Panc1 (cell line): ENCODE results near the gene MAGI1. TPM values are rescaled to one million over a fixed set of nuclear protein-coding genes. Genes with fewer than 3 reads are reported as not detected.

Experiments
- ATAC-seq: fragments of 200-7000 bp; cut with Tn5 transposase; 2 replicates; pipeline ENCODE4 v1.9.1; 2020; ENCODE audit warnings: mild to moderate bottlenecking, moderate library complexity
- BruUV-seq: library from RNA; stranded (reverse); fragments of 400-500 nt; replicated peaks from 2 replicates; lab custom pipeline; 2021; lab: Mats Ljungman, UMichigan
- CTCF ChIA-PET: fragments of 300-600 bp; sonication (Branson Sonifier 250); formaldehyde crosslinking; loops from one replicate; lab custom pipeline; 2022; ENCODE audit warnings: antibody characterized with exemption; lab: Charles Lee
- POLR2A ChIA-PET: fragments of 300-600 bp; sonication (Branson Sonifier 250); formaldehyde crosslinking; loops from one replicate; lab custom pipeline; 2022; ENCODE audit warnings: antibody characterized with exemption; lab: Charles Lee
- DNase-seq: peaks from one replicate; pipeline ENCODE4 v3.0.0-alpha.2; 2010; ENCODE audit warnings: low read depth, low spot score
- H3K27ac ChIP-seq: 2 replicates; pipeline ENCODE4 v1.5.1; 2011; ENCODE audit warnings: mild to moderate bottlenecking, low read length, inconsistent platforms
- H3K27me3 ChIP-seq: fragments of 200-500 bp; sonication (Bioruptor generic); 2 replicates; pipeline ENCODE4 v1.6.0; 2014; ENCODE audit warnings: low read length, inconsistent platforms; ENCODE audit not compliant: control insufficient read depth, insufficient read depth
- H3K36me3 ChIP-seq: fragments of 200-500 bp; sonication (Bioruptor generic); 2 replicates; pipeline ENCODE4 v1.5.1; 2014; ENCODE audit warnings: inconsistent platforms, mild to moderate bottlenecking, low read length, moderate library complexity; ENCODE audit not compliant: control insufficient read depth, insufficient read depth
- H3K4me1 ChIP-seq: 2 replicates; pipeline ENCODE4 v1.5.1; 2011; ENCODE audit warnings: inconsistent platforms, mild to moderate bottlenecking, low read length, moderate library complexity; ENCODE audit not compliant: control insufficient read depth, insufficient read depth
- H3K4me3 ChIP-seq, 2 experiments: 2 replicates each; pipeline ENCODE4 v1.5.1; 2011 to 2012; ENCODE audit warnings: low read depth in 2 of 2, low read length in 2 of 2, mild to moderate bottlenecking in 2 of 2, inconsistent platforms in 1 of 2, moderate library complexity in 1 of 2
- H3K9me3 ChIP-seq: fragments of 200-500 bp; sonication (Bioruptor generic); 2 replicates; pipeline ENCODE4 v1.5.1; 2014; ENCODE audit warnings: low read depth, mild to moderate bottlenecking, inconsistent platforms, low read length, moderate library complexity; ENCODE audit not compliant: control insufficient read depth, insufficient read depth
- POLR2AphosphoS5 ChIP-seq: IDR thresholded peaks from 2 replicates; pipeline ENCODE4 v1.6.1; 2012; ENCODE audit warnings: mild to moderate bottlenecking, low read depth, low read length, moderate library complexity
- SIN3A ChIP-seq: IDR thresholded peaks from 2 replicates; pipeline ENCODE4 v1.6.1; 2012; ENCODE audit warnings: low read depth, mild to moderate bottlenecking, low read length, moderate library complexity, borderline replicate concordance; ENCODE audit not compliant: insufficient read depth
- TCF7L2 ChIP-seq: IDR thresholded peaks from 2 replicates; pipeline ENCODE4 v1.6.1; 2011; ENCODE audit warnings: mild to moderate bottlenecking, low read depth, low read length, inconsistent platforms
- in situ Hi-C: cut with HindIII; loops from 2 replicates; pipeline ENCODE4 v1.10.0; 2016; ENCODE audit warnings: low sequenced_read_pairs, low pct_unique_long_range_greater_than_20kb
- intact Hi-C: fragments of 100-400 bp; cut with micrococcal nuclease; formaldehyde crosslinking; loops from one replicate; pipeline ENCODE4 v1.10.0; 2022; ENCODE audit not compliant: unreplicated experiment
- total RNA-seq: library from RNA; stranded (reverse); gene quantifications from one replicate; pipeline ENCODE4 v1.2.1, GENCODE V29; 2021; ENCODE audit not compliant: unreplicated experiment
- TF ChIP-seq, protein P1 (sequence below), 2 experiments: IDR thresholded peaks; 2 replicates each; pipeline ENCODE4 v1.6.1; 2011 to 2012; ENCODE audit warnings: low read depth in 2 of 2, control low read depth in 1 of 2, low read length in 1 of 2, mild to moderate bottlenecking in 1 of 2, moderate library complexity in 1 of 2; ENCODE audit not compliant: insufficient read depth in 1 of 2
- TF ChIP-seq, protein P2 (sequence below): fragments of 450-650 bp; IDR thresholded peaks from 2 replicates; pipeline ENCODE4 v1.5.1; 2017; ENCODE audit warnings: mild to moderate bottlenecking

The MAGI1 gene
- total RNA-seq, 1 experiment from 2014 or later = 9.5 TPM

DNA sequence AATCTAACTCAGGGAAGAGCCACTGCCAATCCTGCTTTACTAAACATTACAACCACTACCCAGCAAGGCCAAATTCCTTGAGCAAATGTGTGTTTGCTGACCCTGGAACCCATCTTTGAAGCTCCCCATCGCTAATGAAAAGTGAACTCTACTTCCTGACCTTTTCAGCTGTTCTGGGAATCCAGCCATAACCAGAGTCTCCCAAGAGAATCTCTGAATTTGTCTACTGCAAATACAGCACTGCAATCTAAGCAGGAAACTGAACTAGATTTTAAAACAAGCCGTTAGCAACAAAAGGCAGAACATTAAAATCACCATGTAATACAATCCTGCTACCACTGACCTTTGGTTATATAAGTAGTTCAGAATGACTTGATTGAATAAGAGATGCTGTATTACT is 309.2 kb downstream of the MAGI1 start:
- H3K36me3 ChIP-seq = no peaks in the 10 kb centered on the region
- H3K4me3 ChIP-seq = no peak overlapping the region
- POLR2A ChIA-PET = no interaction called here
- no peak for DNase-seq
- TF ChIP-seq, protein P1, sequence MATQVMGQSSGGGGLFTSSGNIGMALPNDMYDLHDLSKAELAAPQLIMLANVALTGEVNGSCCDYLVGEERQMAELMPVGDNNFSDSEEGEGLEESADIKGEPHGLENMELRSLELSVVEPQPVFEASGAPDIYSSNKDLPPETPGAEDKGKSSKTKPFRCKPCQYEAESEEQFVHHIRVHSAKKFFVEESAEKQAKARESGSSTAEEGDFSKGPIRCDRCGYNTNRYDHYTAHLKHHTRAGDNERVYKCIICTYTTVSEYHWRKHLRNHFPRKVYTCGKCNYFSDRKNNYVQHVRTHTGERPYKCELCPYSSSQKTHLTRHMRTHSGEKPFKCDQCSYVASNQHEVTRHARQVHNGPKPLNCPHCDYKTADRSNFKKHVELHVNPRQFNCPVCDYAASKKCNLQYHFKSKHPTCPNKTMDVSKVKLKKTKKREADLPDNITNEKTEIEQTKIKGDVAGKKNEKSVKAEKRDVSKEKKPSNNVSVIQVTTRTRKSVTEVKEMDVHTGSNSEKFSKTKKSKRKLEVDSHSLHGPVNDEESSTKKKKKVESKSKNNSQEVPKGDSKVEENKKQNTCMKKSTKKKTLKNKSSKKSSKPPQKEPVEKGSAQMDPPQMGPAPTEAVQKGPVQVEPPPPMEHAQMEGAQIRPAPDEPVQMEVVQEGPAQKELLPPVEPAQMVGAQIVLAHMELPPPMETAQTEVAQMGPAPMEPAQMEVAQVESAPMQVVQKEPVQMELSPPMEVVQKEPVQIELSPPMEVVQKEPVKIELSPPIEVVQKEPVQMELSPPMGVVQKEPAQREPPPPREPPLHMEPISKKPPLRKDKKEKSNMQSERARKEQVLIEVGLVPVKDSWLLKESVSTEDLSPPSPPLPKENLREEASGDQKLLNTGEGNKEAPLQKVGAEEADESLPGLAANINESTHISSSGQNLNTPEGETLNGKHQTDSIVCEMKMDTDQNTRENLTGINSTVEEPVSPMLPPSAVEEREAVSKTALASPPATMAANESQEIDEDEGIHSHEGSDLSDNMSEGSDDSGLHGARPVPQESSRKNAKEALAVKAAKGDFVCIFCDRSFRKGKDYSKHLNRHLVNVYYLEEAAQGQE (IDR thresholded peaks at IDR 0.05; ENCODE audit: insufficient read depth in 1 of 2, low read depth in 2 of 2, low read length in 1 of 2) = no peak
- TF ChIP-seq TCF7L2 (no peak), SIN3A (no peak), POLR2AphosphoS5 (no peak)
- TF ChIP-seq, protein P2, sequence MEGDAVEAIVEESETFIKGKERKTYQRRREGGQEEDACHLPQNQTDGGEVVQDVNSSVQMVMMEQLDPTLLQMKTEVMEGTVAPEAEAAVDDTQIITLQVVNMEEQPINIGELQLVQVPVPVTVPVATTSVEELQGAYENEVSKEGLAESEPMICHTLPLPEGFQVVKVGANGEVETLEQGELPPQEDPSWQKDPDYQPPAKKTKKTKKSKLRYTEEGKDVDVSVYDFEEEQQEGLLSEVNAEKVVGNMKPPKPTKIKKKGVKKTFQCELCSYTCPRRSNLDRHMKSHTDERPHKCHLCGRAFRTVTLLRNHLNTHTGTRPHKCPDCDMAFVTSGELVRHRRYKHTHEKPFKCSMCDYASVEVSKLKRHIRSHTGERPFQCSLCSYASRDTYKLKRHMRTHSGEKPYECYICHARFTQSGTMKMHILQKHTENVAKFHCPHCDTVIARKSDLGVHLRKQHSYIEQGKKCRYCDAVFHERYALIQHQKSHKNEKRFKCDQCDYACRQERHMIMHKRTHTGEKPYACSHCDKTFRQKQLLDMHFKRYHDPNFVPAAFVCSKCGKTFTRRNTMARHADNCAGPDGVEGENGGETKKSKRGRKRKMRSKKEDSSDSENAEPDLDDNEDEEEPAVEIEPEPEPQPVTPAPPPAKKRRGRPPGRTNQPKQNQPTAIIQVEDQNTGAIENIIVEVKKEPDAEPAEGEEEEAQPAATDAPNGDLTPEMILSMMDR = no peak
- H3K9me3 ChIP-seq = no peaks in the 10 kb centered on the region
- CTCF ChIA-PET = no interaction called here
- ATAC-seq = no peak
- in situ Hi-C loops (no loop called here), intact Hi-C loops (no loop called here)
- H3K27me3 ChIP-seq = no peaks in the 10 kb centered on the region
- H3K27ac ChIP-seq = no peak overlapping the region
- H3K4me1 ChIP-seq = no peaks in the 10 kb centered on the region
- BruUV-seq = no TSS peak

DNA sequence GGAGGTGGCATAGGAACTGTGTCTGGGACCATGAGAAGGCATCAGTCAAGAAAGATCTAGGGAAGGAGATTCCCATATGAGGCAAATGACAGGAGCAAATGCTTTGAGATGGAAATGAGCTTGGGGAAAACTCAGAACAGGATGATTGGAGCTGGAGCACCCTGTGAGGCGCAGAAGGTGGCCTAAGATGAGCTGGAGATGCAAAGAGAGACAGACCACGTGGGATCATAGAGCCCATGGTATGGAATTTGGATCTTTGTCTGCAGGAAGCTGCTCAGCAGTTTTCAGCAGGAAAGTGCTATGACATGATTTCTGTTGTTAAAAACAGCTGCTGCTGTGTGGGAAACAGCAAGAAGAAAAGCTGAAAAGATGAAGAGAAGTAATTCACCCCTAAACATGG is 310.6 kb downstream of the MAGI1 start:
- Histone ChIP-seq H3K27ac (no peak overlapping the region), H3K4me3 (no peak overlapping the region), H3K9me3 (no peaks in the 10 kb centered on the region), H3K27me3 (no peaks in the 10 kb centered on the region), H3K36me3 (no peaks in the 10 kb centered on the region), H3K4me1 (no peaks in the 10 kb centered on the region)
- ChIA-PET POLR2A (interaction anchor here (0.6 kb wide), 1 partner anchor 1222 kb away, joined by 3 read pairs; no protein-coding TSS in a partner anchor), CTCF (no interaction called here)
- in situ Hi-C loops = no loop called here
- DNase-seq (no peak), ATAC-seq (no peak)
- TF ChIP-seq TCF7L2 (no peak), POLR2AphosphoS5 (no peak), SIN3A (no peak)
- TF ChIP-seq, protein P1 (IDR thresholded peaks at IDR 0.05; ENCODE audit: insufficient read depth in 1 of 2, low read depth in 2 of 2, low read length in 1 of 2) = no peak
- TF ChIP-seq, protein P2 = no peak
- intact Hi-C loops = no loop called here
- BruUV-seq = no TSS peak
